Peyer's patch (tissue), 4 donors: Measurements from ENCODE around the gene ARPIN.

ENCODE experiments used
- CTCF ChIP-seq, 6 experiments: fragments of 450-650 bp in 4 of 6; fragments of 200-600 bp in 2 of 6; sonication (generic) in 1 of 6; IDR thresholded peaks; one replicate each; pipeline ENCODE4 v1.5.1; 2017 to 2019; ENCODE audit warnings: antibody characterized with exemption in 6 of 6, mild to moderate bottlenecking in 3 of 6, moderate library complexity in 1 of 6
- POLR2A ChIP-seq, 2 donors: fragments of 450-650 bp; IDR thresholded peaks; one replicate each; pipeline ENCODE4 v1.5.1; 2017; ENCODE audit warnings: antibody characterized with exemption in 2 of 2, mild to moderate bottlenecking in 2 of 2, moderate library complexity in 2 of 2

GRCh38 chr15:89898146-89898545 is 14.6 kb downstream of the ARPIN start:
- TF ChIP-seq POLR2A (IDR thresholded peaks at IDR 0.05): no peak
- no peak for TF ChIP-seq CTCF (IDR thresholded peaks at IDR 0.05)
